Activated naive CD4-positive, alpha-beta T cell treated with anti-CD3 and anti-CD28 coated beads for 36 hours (primary cell): ENCODE measurements around the gene DNAH2. TPM values are rescaled to one million over a fixed set of nuclear protein-coding genes. Genes with fewer than 3 reads are reported as not detected.

Source experiments
- CTCF ChIA-PET: fragments of 350-600 bp; sonication (Branson Sonifier 250); formaldehyde crosslinking; loops from one replicate; lab custom pipeline; 2021; ENCODE audit warnings: antibody characterized with exemption; lab: Charles Lee
- DNase-seq: peaks from one replicate; pipeline ENCODE4 v3.0.0-alpha.2; 2020
- H3K27ac Mint-ChIP-seq: one replicate; pipeline ENCODE4 v1.8.0; 2021; ENCODE audit warnings: mild to moderate bottlenecking, mixed read lengths
- H3K27me3 Mint-ChIP-seq: one replicate; pipeline ENCODE4 v1.8.0; 2021; ENCODE audit warnings: low read depth, mixed read lengths
- H3K36me3 Mint-ChIP-seq: one replicate; pipeline ENCODE4 v1.8.0; 2021; ENCODE audit warnings: low read depth, mixed read lengths
- H3K4me1 Mint-ChIP-seq: one replicate; pipeline ENCODE4 v1.8.0; 2021; ENCODE audit warnings: low read depth, mixed read lengths
- H3K4me3 Mint-ChIP-seq: one replicate; pipeline ENCODE4 v1.8.0; 2021; ENCODE audit warnings: mild to moderate bottlenecking, moderate library complexity, mixed read lengths
- H3K9me3 Mint-ChIP-seq: one replicate; pipeline ENCODE4 v1.8.0; 2021; ENCODE audit warnings: mixed read lengths
- intact Hi-C: fragments of 100-400 bp; cut with micrococcal nuclease; formaldehyde crosslinking; loops from one replicate; pipeline ENCODE4 v1.15.1; 2023
- total RNA-seq, 2 experiments: library from RNA; stranded (reverse); gene quantifications; one replicate each; pipeline ENCODE4 v1.2.3, GENCODE V29; 2021

The DNAH2 gene
- total RNA-seq, 2 experiments from 2014 or later, result not detected

DNA sequence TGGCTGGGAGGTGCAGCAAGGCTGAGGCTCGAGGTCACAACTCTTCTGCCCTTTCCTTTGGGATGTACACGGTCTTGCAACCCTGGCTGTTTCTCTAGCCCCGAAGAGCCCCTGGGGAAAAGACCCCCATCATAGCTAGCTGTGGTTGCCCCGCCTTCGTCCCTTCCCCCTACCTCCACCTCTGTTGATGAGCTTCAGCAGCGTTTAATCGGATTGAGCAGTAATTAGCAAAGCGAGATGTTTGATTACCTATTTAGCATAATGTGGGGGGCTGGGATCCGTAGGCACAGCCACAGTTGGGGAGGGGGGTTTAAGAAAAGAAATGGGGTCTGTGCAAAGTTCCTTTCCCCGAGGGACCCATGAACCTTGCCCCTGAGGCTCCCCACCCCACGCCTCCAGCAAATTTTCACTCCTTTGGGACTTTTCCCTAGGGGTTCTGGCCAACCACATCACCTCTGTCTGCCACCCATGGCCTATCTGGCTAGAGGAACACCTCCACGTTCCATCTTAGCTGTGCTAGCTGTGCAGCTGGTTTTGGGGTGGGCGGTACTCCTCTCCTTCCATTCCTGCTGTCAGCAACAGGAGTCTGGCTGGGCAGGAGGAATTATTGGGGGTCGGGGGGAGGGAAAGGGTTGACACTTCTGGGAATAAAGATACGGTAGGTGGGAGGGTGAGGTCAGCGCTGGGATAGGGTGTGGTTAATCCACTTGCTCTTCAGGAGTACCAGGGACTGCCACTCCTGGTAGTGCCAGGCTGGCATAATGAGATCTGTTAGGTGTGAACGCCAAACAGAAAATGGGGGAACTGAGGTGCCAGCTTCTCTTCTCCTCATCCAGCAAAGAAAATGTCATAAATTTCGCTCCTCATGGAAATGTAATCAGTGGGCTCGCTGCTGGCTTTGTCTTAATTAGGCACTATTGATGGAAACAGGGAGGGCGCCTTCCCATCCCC lies 1.3 kb upstream of the DNAH2 start:
- intact Hi-C loops, result loop anchor here (5.0 kb wide), 1 partner anchor 64 kb away; the partner anchor contains the start of gene ATP1B2
- H3K4me3 Mint-ChIP-seq, result peak overlapping the region; percentile 73
- no peak for DNase-seq
- CTCF ChIA-PET, result interaction anchor here (1.2 to 1.4 kb wide), 2 partner anchors 10 to 84 kb away, joined by 3 to 4 read pairs; no protein-coding TSS in a partner anchor
- H3K36me3 Mint-ChIP-seq, result no peaks in the 10 kb centered on the region
- H3K27ac Mint-ChIP-seq, result no peak overlapping the region
- no peaks in the 10 kb centered on the region for H3K9me3 Mint-ChIP-seq
- H3K27me3 Mint-ChIP-seq, result peaks cover 63% of the 10 kb centered on the region
- H3K4me1 Mint-ChIP-seq, result peaks cover 5% of the 10 kb centered on the region

DNA sequence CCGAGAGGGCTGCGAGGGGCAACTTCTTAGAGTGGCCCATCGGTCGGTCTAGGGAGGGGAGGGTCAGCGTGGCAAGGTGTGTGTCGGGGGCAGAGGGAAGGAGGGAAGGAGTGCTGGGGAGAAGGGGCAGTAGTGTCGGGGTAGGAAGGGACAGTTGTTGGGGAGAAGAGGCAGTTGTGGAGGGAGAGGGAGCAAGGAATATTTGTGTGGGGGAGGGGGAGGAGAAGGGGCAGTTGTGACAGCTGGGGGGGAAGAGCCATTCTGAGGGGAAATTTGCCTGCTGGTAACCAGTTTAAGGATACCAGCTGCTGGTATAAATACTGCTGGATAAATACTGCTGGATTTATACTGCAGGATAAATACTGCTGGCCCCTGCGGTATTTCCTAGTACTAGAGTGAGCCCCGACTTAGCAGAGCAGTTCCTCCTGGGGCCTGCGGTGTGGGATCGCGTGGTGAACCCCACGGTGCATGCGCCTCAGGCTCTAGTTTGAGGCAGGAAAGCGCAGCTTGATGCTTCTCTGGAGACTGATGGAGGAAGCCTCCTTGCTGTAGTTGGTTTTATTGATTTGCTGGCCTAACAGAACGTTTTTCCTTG lies 309 bp downstream of the DNAH2 start:
- peak overlapping the region; percentile 73 for H3K4me3 Mint-ChIP-seq
- H3K27ac Mint-ChIP-seq, result no peak overlapping the region
- H3K27me3 Mint-ChIP-seq, result peaks cover 59% of the 10 kb centered on the region
- intact Hi-C loops, result loop anchor here (1.0 to 5.0 kb wide), 2 partner anchors 66 to 86 kb away; partner anchors contain the start of gene ATP1B2
- H3K36me3 Mint-ChIP-seq, result no peaks in the 10 kb centered on the region
- H3K4me1 Mint-ChIP-seq, result peaks cover 5% of the 10 kb centered on the region
- no peaks in the 10 kb centered on the region for H3K9me3 Mint-ChIP-seq
- DNase-seq, result peak; percentile 22
- CTCF ChIA-PET, result interaction anchor here (1.1 kb wide), 1 partner anchor 45 kb away, joined by 3 read pairs; no protein-coding TSS in a partner anchor

DNA sequence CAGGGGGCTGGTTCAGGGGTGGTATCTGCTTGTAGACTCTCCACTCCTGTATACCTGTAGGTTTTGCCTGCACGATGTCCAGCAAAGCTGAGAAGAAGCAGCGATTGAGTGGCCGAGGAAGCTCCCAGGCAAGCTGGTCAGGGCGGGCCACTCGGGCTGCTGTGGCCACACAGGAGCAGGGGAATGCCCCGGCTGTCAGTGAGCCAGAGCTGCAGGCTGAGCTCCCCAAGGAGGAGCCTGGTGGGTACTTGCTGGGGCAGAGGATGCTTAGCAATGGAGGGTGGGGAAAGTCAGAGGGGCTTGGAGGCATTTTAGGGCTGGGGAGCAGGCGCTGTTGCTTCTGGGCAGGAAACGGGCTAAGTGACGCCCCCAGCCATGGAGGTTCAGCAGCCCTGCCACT lies 2.1 kb downstream of the DNAH2 start:
- no peak for DNase-seq
- Mint-ChIP-seq H3K27ac (no peak overlapping the region), H3K4me1 (peaks cover 5% of the 10 kb centered on the region), H3K4me3 (no peak overlapping the region), H3K9me3 (no peaks in the 10 kb centered on the region), H3K36me3 (no peaks in the 10 kb centered on the region), H3K27me3 (peaks cover 56% of the 10 kb centered on the region)
- intact Hi-C loops, result loop anchor here (5.0 kb wide), 1 partner anchor 67 kb away; the partner anchor contains the start of gene ATP1B2
- CTCF ChIA-PET, result interaction anchor here (1.5 kb wide), 1 partner anchor 32 kb away, joined by 3 read pairs; the partner anchor contains the start of gene TP53

DNA sequence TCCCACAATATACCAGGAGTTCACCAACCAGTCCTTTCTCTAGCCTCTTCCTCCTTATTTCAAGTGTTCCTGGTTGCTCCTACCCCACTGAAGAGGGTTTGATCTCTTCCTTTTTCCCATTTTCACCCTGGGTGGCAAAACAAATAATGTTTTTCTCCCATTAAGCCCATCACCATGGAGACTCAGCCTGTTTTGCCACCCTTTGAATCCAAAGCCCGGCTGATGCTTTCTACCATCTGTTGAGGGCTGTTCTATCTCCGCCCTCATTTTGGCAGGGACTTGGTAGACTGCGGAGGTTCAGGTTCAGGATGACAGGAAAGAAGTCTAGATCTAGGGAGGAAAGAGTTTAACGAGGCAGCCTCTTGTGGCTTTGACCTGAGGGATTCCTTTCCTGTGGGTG lies 2.6 kb downstream of the DNAH2 start:
- H3K4me3 Mint-ChIP-seq, result no peak overlapping the region

DNA sequence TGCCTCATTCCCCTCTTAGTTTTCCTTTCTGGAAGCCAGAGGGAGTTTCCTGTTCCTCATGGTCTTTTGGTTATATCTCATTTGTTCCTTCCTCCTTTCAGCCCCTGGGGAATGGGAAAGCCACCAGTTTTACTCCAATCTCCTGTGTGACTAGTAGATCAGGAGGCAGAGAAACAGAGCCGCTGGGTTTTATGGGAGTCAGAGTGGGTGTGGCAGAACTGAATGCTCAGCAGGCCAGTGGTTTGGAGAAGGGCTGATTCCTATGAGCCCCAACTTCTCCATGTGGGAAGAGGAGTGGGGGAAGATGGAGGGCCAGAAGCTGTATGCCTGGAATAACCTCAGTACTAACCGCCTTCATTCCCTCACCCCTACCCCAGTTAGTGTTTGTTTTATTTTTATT lies 4.1 kb downstream of the DNAH2 start:
- DNase-seq, result no peak
- Mint-ChIP-seq H3K36me3 (no peaks in the 10 kb centered on the region), H3K4me1 (peaks cover 5% of the 10 kb centered on the region), H3K4me3 (no peak overlapping the region), H3K9me3 (no peaks in the 10 kb centered on the region), H3K27ac (no peak overlapping the region), H3K27me3 (peaks cover 41% of the 10 kb centered on the region)
- intact Hi-C loops, result no loop called here
- CTCF ChIA-PET, result no interaction called here

More for the DNA sequence above, 2.6 kb downstream of the DNAH2 start:
- Mint-ChIP-seq H3K4me1 (peaks cover 5% of the 10 kb centered on the region), H3K27ac (no peak overlapping the region), H3K9me3 (no peaks in the 10 kb centered on the region), H3K27me3 (peaks cover 54% of the 10 kb centered on the region), H3K36me3 (no peaks in the 10 kb centered on the region)
- intact Hi-C loops, result no loop called here
- no peak for DNase-seq
- CTCF ChIA-PET, result interaction anchor here (0.7 to 1.5 kb wide), 2 partner anchors 33 to 47 kb away, joined by 3 to 4 read pairs; partner anchors contain the start of gene TP53

DNA sequence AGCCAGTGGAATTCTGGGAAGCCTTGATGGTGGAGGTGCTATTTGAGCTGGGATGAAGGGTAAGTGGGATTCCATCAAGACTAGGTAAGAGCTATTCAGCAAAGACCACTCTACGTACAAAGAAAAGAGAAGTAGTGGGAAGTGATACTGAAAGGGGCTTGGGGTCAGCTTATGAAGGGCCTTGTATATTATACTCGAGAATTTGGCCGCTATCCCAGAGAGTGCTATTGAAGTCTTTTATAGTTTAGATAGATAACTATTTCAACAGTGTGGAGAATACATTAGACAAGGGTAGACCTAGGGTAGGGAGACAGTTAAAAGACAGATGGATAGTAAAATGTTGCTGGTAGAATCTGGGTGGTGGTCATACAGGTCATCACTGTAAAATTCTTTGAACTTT lies 10.3 kb downstream of the DNAH2 start:
- H3K9me3 Mint-ChIP-seq, result no peaks in the 10 kb centered on the region

DNA sequence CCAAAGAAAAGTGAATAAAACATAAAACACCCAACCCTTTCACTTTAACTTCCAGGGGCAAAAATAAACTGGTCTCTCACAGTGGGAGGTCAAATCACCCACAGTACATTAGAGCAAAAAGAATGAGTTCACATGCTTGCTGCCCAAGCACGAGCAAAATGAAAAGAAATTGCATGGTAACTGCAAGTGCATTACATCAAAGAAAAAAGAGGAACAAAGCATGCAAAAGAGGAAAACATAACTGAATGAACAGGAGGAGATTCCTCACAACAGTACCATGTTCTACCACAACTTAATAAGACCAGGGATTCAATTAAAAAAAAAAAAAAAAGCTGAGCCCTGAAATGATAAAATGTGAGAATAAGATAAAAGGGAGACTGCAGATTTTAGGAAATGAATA lies 12.3 kb downstream of the DNAH2 start:
- Mint-ChIP-seq H3K27ac (no peak overlapping the region), H3K9me3 (no peaks in the 10 kb centered on the region), H3K4me1 (no peaks in the 10 kb centered on the region), H3K4me3 (no peak overlapping the region), H3K27me3 (peaks cover 3% of the 10 kb centered on the region), H3K36me3 (no peaks in the 10 kb centered on the region)
- no peak for DNase-seq
- intact Hi-C loops, result no loop called here
- CTCF ChIA-PET, result interaction anchor here (0.5 to 1.2 kb wide), 2 partner anchors 260 to 364 kb away, joined by 3 to 5 read pairs; no protein-coding TSS in a partner anchor

More for the DNA sequence above, 10.3 kb downstream of the DNAH2 start:
- Mint-ChIP-seq H3K27ac (no peak overlapping the region), H3K36me3 (no peaks in the 10 kb centered on the region), H3K4me3 (no peak overlapping the region), H3K4me1 (no peaks in the 10 kb centered on the region), H3K27me3 (peaks cover 11% of the 10 kb centered on the region)
- DNase-seq, result no peak
- intact Hi-C loops, result no loop called here
- CTCF ChIA-PET, result interaction anchor here (0.7 kb wide), 1 partner anchor 152 kb away, joined by 4 read pairs; no protein-coding TSS in a partner anchor

DNA sequence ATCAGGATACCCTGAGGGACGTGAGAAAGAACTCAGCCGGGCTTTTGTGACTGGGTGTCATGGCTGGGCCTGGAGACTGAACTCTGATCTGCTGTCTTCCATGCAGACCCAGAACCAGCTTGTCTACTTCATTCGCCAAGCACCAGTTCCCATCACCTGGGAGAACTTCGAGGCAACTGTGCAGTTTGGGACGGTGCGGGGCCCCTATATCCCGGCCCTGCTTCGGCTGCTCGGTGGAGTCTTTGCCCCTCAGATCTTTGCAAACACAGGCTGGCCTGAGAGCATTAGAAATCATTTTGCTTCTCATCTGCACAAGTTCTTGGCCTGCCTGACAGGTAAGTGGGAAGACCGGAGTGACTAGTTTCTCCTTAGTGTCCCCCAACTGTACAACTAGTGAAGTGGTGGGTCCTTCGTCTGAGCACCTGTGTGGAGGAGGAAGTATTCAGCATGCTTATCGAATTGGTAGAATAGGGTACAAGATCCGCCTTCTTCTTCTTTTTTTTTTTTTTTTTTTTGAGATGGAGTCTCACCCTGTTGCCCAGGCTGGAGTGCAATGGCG lies 15.5 kb downstream of the DNAH2 start:
- no peaks in the 10 kb centered on the region for H3K4me1 Mint-ChIP-seq
- DNase-seq, result no peak
- H3K9me3 Mint-ChIP-seq, result no peaks in the 10 kb centered on the region
- no peaks in the 10 kb centered on the region for H3K36me3 Mint-ChIP-seq
- no peak overlapping the region for H3K27ac Mint-ChIP-seq
- H3K4me3 Mint-ChIP-seq, result no peak overlapping the region
- CTCF ChIA-PET, result no interaction called here
- intact Hi-C loops, result no loop called here
- no peaks in the 10 kb centered on the region for H3K27me3 Mint-ChIP-seq

DNA sequence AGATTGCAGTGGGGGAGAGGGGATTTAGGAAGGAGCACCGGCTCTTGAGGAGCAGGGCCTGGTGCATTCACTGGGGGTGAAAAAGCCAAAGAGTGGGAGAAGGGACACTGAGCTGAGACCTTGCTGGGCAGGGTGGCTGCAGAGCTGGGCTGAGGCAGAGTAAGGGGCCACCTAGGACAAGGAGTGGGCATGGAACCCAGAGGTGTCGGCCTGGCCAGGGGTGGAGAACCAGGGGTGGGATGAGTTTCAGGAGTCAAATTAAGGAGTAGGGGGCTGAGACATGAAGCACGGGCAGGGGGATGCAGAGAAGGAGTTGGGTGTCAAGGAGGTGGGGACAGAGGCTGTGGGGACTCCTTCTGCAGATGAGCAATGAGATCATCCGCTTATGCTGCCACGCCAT lies 20.1 kb downstream of the DNAH2 start:
- no peak overlapping the region for H3K27ac Mint-ChIP-seq

DNA sequence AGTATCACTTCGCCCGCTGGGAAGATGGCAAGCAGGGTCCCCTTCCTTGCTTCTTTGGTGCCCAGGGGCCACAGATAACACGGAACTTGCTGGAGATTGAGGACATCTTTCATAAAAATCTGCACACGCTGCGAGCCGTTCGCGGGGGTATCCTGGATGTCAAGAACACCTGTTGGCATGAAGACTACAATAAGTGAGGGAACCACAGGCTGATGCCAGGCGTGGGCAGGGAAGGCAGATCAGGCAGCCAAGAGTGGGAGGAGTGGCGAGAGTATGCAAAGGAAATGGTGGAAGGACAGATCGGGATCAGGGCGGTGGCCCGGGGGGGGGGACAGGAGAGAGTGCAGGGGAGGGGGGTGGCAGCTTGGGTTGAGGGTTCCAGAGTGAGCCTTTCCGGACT lies 22.2 kb downstream of the DNAH2 start:
- Mint-ChIP-seq H3K4me3 (no peak overlapping the region), H3K27ac (no peak overlapping the region), H3K36me3 (no peaks in the 10 kb centered on the region), H3K4me1 (no peaks in the 10 kb centered on the region), H3K27me3 (peaks cover 7% of the 10 kb centered on the region), H3K9me3 (no peaks in the 10 kb centered on the region)
- intact Hi-C loops, result no loop called here
- no peak for DNase-seq
- CTCF ChIA-PET, result no interaction called here

More for the DNA sequence above, 20.1 kb downstream of the DNAH2 start:
- Mint-ChIP-seq H3K36me3 (no peaks in the 10 kb centered on the region), H3K4me3 (no peak overlapping the region), H3K27me3 (peaks cover 7% of the 10 kb centered on the region), H3K9me3 (no peaks in the 10 kb centered on the region), H3K4me1 (no peaks in the 10 kb centered on the region)
- no peak for DNase-seq
- CTCF ChIA-PET, result interaction anchor here (0.7 kb wide), 1 partner anchor 338 kb away, joined by 4 read pairs; no protein-coding TSS in a partner anchor
- intact Hi-C loops, result no loop called here

DNA sequence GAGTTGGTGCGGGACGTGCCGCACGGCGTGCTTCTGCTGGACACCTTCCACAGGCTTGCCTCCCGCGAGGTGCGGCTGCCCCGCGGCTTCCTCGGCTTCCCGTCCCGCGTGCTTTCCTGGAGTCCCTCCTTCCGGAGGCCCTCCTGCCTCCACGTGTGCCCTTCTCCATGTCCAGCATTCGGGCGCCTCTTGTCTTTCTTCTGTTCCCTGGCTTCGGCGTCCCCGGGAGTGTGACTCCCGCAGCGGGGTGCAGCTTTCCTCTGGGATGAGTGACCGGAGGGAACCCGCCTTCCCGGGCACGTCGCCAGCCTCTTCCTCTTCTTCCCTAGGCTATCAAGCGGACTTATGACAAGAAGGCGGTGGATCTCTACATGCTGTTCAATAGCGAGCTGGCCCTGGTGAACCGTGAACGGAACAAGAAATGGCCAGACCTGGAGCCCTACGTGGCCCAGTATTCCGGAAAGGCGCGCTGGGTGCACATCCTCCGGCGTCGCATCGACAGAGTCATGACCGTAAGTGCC lies 23.0 kb downstream of the DNAH2 start:
- Mint-ChIP-seq H3K36me3 (no peaks in the 10 kb centered on the region), H3K4me1 (no peaks in the 10 kb centered on the region), H3K4me3 (no peak overlapping the region), H3K27me3 (peaks cover 7% of the 10 kb centered on the region), H3K27ac (no peak overlapping the region), H3K9me3 (no peaks in the 10 kb centered on the region)
- CTCF ChIA-PET, result no interaction called here
- no peak for DNase-seq
- intact Hi-C loops, result no loop called here
